HepG2 (cell line): ENCODE measurements around the gene NUDCD2. TPM values are rescaled to one million over a fixed set of nuclear protein-coding genes. Genes with fewer than 3 reads are reported as not detected.
A peak's percentile ranks its signal among the peaks of the same experiment; 100 is the strongest.

Experiments
- AKAP8 ChIP-seq: sonication (generic); formaldehyde crosslinking; IDR thresholded peaks from 2 replicates; pipeline ENCODE4 v1.5.1; 2020; ENCODE audit warnings: mild to moderate bottlenecking, missing genetic modification reagents
- HMGXB3 ChIP-seq: sonication (generic); formaldehyde crosslinking; IDR thresholded peaks from 2 replicates; pipeline ENCODE4 v1.4.0; 2020; ENCODE audit warnings: missing genetic modification reagents, borderline replicate concordance
- IKZF1 ChIP-seq: fragments of 450-650 bp; IDR thresholded peaks from 2 replicates; pipeline ENCODE4 v1.7.1; 2016
- NAIF1 ChIP-seq: sonication (generic); formaldehyde crosslinking; IDR thresholded peaks from 2 replicates; pipeline ENCODE4 v1.5.0; 2020; ENCODE audit warnings: mild to moderate bottlenecking, missing genetic modification reagents, borderline replicate concordance
- NFAT5 ChIP-seq: sonication (generic); formaldehyde crosslinking; IDR thresholded peaks from 2 replicates; pipeline ENCODE4 v1.4.0; 2020; ENCODE audit warnings: missing genetic modification reagents
- POLR2G ChIP-seq: fragments of 200-400 bp; formaldehyde crosslinking; IDR thresholded peaks from 2 replicates; pipeline ENCODE4 v1.6.1; 2018; ENCODE audit warnings: mild to moderate bottlenecking, low read depth, low read length, moderate library complexity
- RORA ChIP-seq: sonication (generic); formaldehyde crosslinking; IDR thresholded peaks from 2 replicates; pipeline ENCODE4 v1.5.0; 2020; ENCODE audit warnings: mild to moderate bottlenecking, missing genetic modification reagents, moderate library complexity
- SIX1 ChIP-seq: sonication (generic); formaldehyde crosslinking; IDR thresholded peaks from 2 replicates; pipeline ENCODE4 v1.4.0; 2020; ENCODE audit warnings: missing genetic modification reagents, borderline replicate concordance
- TGIF2 ChIP-seq: IDR thresholded peaks from 2 replicates; pipeline ENCODE4 v1.6.1; 2016; ENCODE audit warnings: control low read depth, missing compliant biosample characterization
- ZNF24 ChIP-seq: fragments of 450-650 bp; IDR thresholded peaks from 2 replicates; pipeline ENCODE4 v1.6.1; 2017; ENCODE audit warnings: antibody characterized with exemption, mild to moderate bottlenecking
- ZNF501 ChIP-seq: sonication (generic); formaldehyde crosslinking; IDR thresholded peaks from 2 replicates; pipeline ENCODE4 v1.5.1; 2020; ENCODE audit warnings: mild to moderate bottlenecking, moderate library complexity, missing genetic modification reagents
- ZNF703 ChIP-seq: sonication (generic); formaldehyde crosslinking; IDR thresholded peaks from 2 replicates; pipeline ENCODE4 v1.5.1; 2020; ENCODE audit warnings: missing genetic modification reagents, mild to moderate bottlenecking, moderate library complexity, borderline replicate concordance
- ZNF784 ChIP-seq: sonication (generic); formaldehyde crosslinking; IDR thresholded peaks from 2 replicates; pipeline ENCODE4 v1.5.1; 2020; ENCODE audit warnings: missing genetic modification reagents, mild to moderate bottlenecking, borderline replicate concordance
- ZZZ3 ChIP-seq: sonication (generic); formaldehyde crosslinking; IDR thresholded peaks from 2 replicates; pipeline ENCODE4 v1.4.0; 2020; ENCODE audit warnings: missing genetic modification reagents, mild to moderate bottlenecking, borderline replicate concordance
- polyA plus RNA-seq, 8 experiments: library from polyadenylated mRNA; depleted of rRNA in 3 of 8; stranded (reverse) in 7 of 8; unstranded in 1 of 8; fragments of >200 nt; fragmentation: Illumina TruSeq in 4 of 8; extraction: Trizol in 4 of 8; gene quantifications; 2 replicates each; pipeline versions ENCODE4 v1.2.1 to v1.2.3, GENCODE V29; 2011 to 2016; ENCODE audit warnings: low read depth in 4 of 8, missing spikeins in 1 of 8, mixed read lengths in 1 of 8; ENCODE audit not compliant: insufficient read depth in 1 of 8
- total RNA-seq, 5 experiments: library from RNA; depleted of rRNA; stranded (reverse); fragments of >200 nt; fragmentation: Illumina TruSeq; extraction: Trizol; gene quantifications; 2 replicates each; pipeline ENCODE4 v1.2.3, GENCODE V29; 2016; ENCODE audit warnings: low read depth in 1 of 5
- TF ChIP-seq, protein P1 (sequence below), 2 experiments: sonication (generic) in 1 of 2; formaldehyde crosslinking in 1 of 2; IDR thresholded peaks; 2 replicates each; pipeline versions ENCODE4 v1.5.1 to v1.6.1; 2011 to 2020; ENCODE audit warnings: borderline replicate concordance in 1 of 2, low read depth in 1 of 2, low read length in 1 of 2, mild to moderate bottlenecking in 1 of 2, missing genetic modification reagents in 1 of 2, moderate library complexity in 1 of 2

The NUDCD2 gene
- total and polyA plus RNA-seq, 2 of the 13 experiments (the other 11 are each of a cell fraction or from before 2014, with no cell fraction given): 14.8 to 39.2 TPM

DNA sequence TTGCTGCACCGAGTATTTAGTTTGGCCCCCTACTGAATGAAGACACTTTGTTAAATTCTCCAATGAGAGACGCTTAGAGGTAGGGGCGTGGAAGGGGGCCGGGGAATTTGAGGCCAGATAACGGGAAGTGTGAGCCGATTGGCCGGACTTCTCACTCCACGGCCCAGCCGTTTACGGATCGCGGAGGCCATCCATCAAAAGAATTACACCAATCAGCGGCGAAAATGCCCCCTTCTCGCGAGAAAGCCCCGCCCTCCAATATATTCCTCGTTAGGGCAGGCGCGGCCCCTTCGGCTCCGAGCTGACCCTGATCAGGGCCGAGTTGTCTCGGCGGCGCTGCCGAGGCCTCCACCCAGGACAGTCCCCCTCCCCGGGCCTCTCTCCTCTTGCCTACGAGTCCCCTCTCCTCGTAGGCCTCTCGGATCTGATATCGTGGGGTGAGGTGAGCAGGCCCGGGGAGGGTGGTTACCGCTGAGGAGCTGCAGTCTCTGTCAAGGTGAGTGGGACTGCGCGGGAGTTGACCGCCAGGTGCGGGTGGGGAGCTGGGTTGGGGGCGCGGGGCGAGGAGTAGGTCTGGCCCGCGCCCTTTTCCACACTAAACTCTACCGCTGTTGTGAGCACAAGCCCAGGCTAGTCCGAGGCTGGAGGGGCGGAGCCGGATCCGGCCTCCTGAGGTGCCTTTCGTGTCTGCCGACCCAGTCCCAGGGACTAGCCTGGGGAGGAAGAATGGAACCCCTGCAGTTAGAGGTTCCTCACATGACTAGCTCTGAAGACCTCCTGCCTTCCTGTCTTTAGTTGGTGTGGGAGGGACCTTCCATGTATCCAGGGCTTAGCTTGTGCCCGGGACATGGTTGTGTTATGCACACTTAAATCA, 22.4 kb downstream of the NUDCD2 start, which contains the start of gene CCNG1 (continued):
- peak; percentile 58; the same call in 1 of the 2 replicates for TF ChIP-seq ZNF784
- no peak; the same call in 1 of the 2 replicates for TF ChIP-seq ZZZ3 (CRISPR knock-in tag)
- TF ChIP-seq AKAP8: no peak
- TF ChIP-seq POLR2G: peak; percentile 99
- TF ChIP-seq IKZF1: no peak
- no peak; the same call in 1 of the 2 replicates for TF ChIP-seq NAIF1 (CRISPR knock-in tag)
- TF ChIP-seq HMGXB3 (CRISPR knock-in tag): 0 out of 2 replicates have a peak, but pooled peaks have one; percentile 30
- no peak for TF ChIP-seq TGIF2 (CRISPR knock-in tag)
- no peak for TF ChIP-seq RORA (CRISPR knock-in tag)
- no peak for TF ChIP-seq SIX1
- TF ChIP-seq ZNF703: no peak
- peak; percentile 87; the same call in 1 of the 2 replicates for TF ChIP-seq ZNF501 (CRISPR knock-in tag)
- no peak for TF ChIP-seq NFAT5
- TF ChIP-seq, protein P1, sequence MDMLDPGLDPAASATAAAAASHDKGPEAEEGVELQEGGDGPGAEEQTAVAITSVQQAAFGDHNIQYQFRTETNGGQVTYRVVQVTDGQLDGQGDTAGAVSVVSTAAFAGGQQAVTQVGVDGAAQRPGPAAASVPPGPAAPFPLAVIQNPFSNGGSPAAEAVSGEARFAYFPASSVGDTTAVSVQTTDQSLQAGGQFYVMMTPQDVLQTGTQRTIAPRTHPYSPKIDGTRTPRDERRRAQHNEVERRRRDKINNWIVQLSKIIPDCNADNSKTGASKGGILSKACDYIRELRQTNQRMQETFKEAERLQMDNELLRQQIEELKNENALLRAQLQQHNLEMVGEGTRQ (IDR thresholded peaks at IDR 0.05; ENCODE audit: low read depth, low read length): no peak
- TF ChIP-seq, protein P1 (CRISPR knock-in tag; IDR thresholded peaks at IDR 0.05; ENCODE audit: borderline replicate concordance): no peak
- TF ChIP-seq ZNF24: no peak
